NK-92 (cell line): ENCODE data around the gene LMAN2.
"Not testable (repeated sequence)": the region's sequence is repeated elsewhere in the genome, so short reads cannot be mapped to it uniquely, and the experiment has no call there.

Experiments used
- DNase-seq: peaks from one replicate; lab custom pipeline; 2025; ENCODE audit not compliant: unreplicated experiment; lab: John Stamatoyannopoulos, UW

LMAN2 gene

GRCh38 chr5:177307544-177308363 lies 43.7 kb downstream of the LMAN2 start:
- DNase-seq, result no peak

- DNase-seq, result no peak
Observed at GRCh38 chr5:177306674-177307543, 44.6 kb downstream of the LMAN2 start.

- not testable (repeated sequence) for DNase-seq
Observed at GRCh38 chr5:177306103-177306640, 45.3 kb downstream of the LMAN2 start.

GRCh38 chr5:177304392-177305119 lies 46.9 kb downstream of the LMAN2 start:
- DNase-seq, result no peak

GRCh38 chr5:177303925-177304391 lies 47.5 kb downstream of the LMAN2 start:
- DNase-seq, result no peak

GRCh38 chr5:177303121-177303924 lies 48.1 kb downstream of the LMAN2 start, which contains the start of the genes PRELID1 and RAB24:
PRELID1 (plus strand) TSS chr5:177303799; CDS start chr5:177303986, 187 bp downstream.
RAB24 (minus strand) TSS chr5:177303719; CDS start chr5:177303288, 431 bp downstream.
- no peak for DNase-seq

GRCh38 chr5:177302354-177303110 lies 48.9 kb downstream of the LMAN2 start:
- DNase-seq, result no peak

GRCh38 chr5:177301503-177302165 lies 49.8 kb downstream of the LMAN2 start:
- DNase-seq, result no peak

- DNase-seq, result no peak
Observed at GRCh38 chr5:177300951-177301350, 50.5 kb downstream of the LMAN2 start.

GRCh38 chr5:177300236-177300880 lies 51.1 kb downstream of the LMAN2 start:
- peak; percentile 25 for DNase-seq

- DNase-seq, result no peak
Observed at GRCh38 chr5:177299697-177300096, 51.8 kb downstream of the LMAN2 start.

- DNase-seq, result no peak
Observed at GRCh38 chr5:177297922-177298321, 53.5 kb downstream of the LMAN2 start.

GRCh38 chr5:177296581-177296980 lies 54.9 kb downstream of the LMAN2 start:
- no peak for DNase-seq

GRCh38 chr5:177295924-177296323 lies 55.5 kb downstream of the LMAN2 start:
- no peak for DNase-seq

- DNase-seq, result no peak
Observed at GRCh38 chr5:177294632-177295031, 56.8 kb downstream of the LMAN2 start.

GRCh38 chr5:177293819-177294581 lies 57.5 kb downstream of the LMAN2 start:
- no peak for DNase-seq

GRCh38 chr5:177291735-177292134 lies 59.7 kb downstream of the LMAN2 start:
- DNase-seq, result no peak
